SK-N-SH (cell line): Measurements from ENCODE around the gene STYK1.

Source experiments
- CTCF ChIP-seq: fragments of 200-600 bp; sonication (generic); IDR thresholded peaks from 2 replicates; pipeline ENCODE4 v1.6.1; 2017; ENCODE audit warnings: antibody characterized with exemption, mild to moderate bottlenecking, moderate library complexity
- FOSL2 ChIP-seq: IDR thresholded peaks from 2 replicates; pipeline ENCODE4 v1.4.0; 2012; ENCODE audit warnings: low read depth, mild to moderate bottlenecking, moderate library complexity, borderline replicate concordance
- GABPA ChIP-seq: IDR thresholded peaks from 2 replicates; pipeline ENCODE4 v1.4.0; 2012; ENCODE audit warnings: low read depth, mild to moderate bottlenecking
- MAX ChIP-seq: IDR thresholded peaks from 2 replicates; pipeline ENCODE4 v1.4.0; 2012; ENCODE audit warnings: low read depth
- MXI1 ChIP-seq: IDR thresholded peaks from 2 replicates; pipeline ENCODE4 v1.6.1; 2012; ENCODE audit warnings: mild to moderate bottlenecking, low read depth, low read length, improper control_type of control experiment
- REST ChIP-seq: IDR thresholded peaks from 2 replicates; pipeline ENCODE4 v1.6.1; 2012; ENCODE audit warnings: mild to moderate bottlenecking, low read depth, low read length, moderate library complexity
- SMC3 ChIP-seq: IDR thresholded peaks from 2 replicates; pipeline ENCODE4 v1.6.1; 2012; ENCODE audit warnings: low read depth, low read length, improper control_type of control experiment

GRCh38 chr12:10617863-10618262 is 56.0 kb downstream of the STYK1 start:
- TF ChIP-seq MAX, result no peak
- no peak for TF ChIP-seq CTCF
- no peak for TF ChIP-seq FOSL2
- no peak for TF ChIP-seq SMC3
- no peak for TF ChIP-seq MXI1
- no peak for TF ChIP-seq GABPA
- TF ChIP-seq REST, result no peak
